ENCODE data around the gene PPP1R14D.

The PPP1R14D gene

DNA sequence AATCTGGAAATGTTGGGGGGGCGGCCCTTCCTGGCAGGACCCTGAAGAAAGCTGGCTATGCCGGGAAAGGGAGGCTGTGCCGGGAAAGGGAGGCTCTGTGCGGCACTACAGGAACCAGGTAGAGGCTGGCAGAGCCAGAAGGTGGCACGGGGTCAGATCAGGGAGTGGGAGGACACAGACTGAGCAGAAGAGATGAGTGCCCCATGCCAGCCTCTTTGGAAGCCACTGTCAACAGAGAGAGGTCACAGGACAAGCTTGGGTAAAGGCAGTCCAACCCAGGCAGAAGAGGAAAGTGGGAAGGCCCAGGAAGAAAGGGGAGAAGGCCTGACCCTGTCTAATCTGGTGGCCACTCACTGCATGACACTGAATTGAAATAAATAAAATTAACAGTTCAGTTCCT lies 57.3 kb downstream of the PPP1R14D start:
- TF ChIP-seq ZNF274 (IDR thresholded peaks at IDR 0.05; ENCODE audit: low read depth, low read length): no peak
- H3K4me3 ChIP-seq (ENCODE audit: low read length): no peak overlapping the region

DNA sequence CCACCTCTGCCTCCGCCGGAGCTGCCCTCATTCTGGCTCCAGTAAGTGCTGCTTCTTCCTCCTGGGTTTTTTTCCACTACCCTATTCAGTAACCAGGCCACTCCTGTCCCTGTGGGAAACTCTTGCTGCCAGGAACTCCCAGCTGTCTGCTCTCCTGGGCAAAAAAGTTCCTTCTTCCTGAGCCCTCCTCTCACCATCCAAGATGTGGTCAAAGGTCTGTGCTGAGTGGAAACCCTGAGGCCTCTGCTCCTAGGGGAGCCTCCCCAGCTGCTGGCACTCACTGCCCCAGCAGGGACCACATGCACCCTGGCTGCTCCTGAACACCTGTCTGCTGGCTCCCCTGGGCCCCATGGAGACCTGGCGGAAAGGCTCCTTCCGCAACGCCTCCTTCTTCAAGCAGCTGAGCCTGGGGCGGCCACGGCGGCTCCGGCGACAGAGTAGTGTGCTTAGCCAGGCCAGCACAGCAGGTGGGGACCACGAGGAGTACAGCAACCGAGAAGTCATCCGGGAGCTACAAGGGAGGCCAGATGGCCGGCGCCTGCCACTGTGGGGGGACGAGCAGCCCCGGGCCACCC lies 58.3 kb downstream of the PPP1R14D start:
- no peak for TF ChIP-seq ZNF274 (IDR thresholded peaks at IDR 0.05; ENCODE audit: low read depth, low read length)
- H3K4me3 ChIP-seq (ENCODE audit: low read length): peak overlapping the region; percentile 10; the same call in 1 of the 2 replicates

DNA sequence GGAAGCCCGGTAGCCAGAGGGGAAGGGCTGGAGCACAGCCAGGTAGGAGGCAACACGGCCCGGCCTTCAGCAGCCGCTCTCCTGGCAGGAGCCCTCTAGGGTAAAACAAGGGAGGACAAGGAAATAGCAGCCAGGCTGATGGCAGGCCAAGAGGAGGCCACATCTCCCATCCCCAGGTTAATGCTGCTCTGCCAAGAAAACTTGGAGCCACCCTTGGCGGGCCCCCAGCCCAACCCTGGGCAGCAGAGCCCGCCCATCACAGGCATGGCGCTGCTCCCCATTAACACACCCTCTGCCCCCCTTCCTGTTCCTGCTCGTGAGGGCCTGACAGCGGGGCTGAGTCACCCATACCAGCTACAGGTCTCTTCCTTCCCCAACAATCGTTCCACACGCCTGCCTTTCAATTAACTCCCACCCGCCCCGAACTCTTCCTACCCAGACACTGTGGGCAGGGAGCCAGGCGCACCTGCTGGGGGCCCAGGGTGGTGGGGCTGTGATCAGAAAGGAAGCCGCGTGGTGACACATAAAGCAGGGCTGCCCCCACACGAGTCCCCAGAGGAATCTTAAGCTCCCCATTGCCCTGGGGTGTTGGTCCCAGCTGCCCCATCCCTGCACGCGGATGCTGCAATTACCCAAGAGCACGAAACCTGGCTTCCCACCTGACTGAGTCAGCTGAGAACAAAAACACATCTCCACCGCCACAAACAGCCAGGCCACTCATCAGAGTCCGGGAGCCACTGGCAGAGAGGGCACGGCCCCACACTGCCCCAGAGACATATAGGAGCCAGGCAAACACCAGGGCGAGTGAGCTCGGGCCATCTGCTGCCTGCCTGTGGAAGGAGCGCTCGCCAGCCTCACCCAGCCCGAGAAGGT lies 59.0 kb downstream of the PPP1R14D start, which contains the start of gene C15orf62:
Gene C15orf62 (plus strand): TSS at position 707 of the 873 bp plus-strand sequence. CDS start 516 bp downstream, outside the sequence.
- TF ChIP-seq ZNF274 (IDR thresholded peaks at IDR 0.05; ENCODE audit: low read depth, low read length): no peak
- peak within 1 kb of the TSS; percentile 10; the same call in 1 of the 2 replicates for H3K4me3 ChIP-seq (ENCODE audit: low read length)

DNA sequence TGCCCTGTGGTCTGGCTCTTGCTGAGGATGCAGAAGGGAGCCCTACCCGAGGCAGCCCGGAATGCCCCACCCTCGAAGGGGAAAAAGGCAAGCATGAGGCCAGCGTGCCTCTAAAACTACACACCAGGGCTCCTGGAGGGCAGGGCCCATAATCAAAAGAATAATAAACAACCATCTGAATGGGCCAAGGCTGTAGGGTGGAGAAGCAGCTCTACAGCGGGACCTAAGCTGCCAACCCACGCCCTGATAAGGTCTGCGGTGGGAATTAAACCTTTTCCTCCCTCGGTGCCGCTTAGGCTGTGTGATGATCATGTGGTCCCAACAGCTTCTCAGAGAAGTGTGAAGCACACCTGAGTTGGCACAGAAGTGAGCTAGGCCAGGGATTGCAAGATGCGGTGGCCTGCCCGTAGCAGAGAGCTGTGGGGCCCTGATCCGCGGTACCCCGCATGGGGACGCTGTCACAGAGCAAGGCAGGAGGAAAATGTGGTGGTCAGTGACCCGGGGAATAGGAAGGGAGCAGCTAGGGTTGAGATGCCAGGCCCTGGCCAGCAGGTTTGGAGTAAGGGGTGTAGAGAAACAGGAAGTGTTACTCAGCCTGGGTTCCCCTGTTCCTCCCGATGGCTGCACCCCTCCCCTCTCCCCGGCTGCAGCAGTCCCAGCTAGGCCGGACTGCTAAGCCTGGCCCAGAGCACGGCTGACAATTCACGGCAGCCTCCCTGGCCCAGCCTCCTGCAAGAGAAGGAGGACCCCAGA lies 59.8 kb downstream of the PPP1R14D start:
- no peak overlapping the region; the same call in 1 of the 2 replicates for H3K4me3 ChIP-seq (ENCODE audit: low read length)
- no peak for TF ChIP-seq ZNF274 (IDR thresholded peaks at IDR 0.05; ENCODE audit: low read depth, low read length)

DNA sequence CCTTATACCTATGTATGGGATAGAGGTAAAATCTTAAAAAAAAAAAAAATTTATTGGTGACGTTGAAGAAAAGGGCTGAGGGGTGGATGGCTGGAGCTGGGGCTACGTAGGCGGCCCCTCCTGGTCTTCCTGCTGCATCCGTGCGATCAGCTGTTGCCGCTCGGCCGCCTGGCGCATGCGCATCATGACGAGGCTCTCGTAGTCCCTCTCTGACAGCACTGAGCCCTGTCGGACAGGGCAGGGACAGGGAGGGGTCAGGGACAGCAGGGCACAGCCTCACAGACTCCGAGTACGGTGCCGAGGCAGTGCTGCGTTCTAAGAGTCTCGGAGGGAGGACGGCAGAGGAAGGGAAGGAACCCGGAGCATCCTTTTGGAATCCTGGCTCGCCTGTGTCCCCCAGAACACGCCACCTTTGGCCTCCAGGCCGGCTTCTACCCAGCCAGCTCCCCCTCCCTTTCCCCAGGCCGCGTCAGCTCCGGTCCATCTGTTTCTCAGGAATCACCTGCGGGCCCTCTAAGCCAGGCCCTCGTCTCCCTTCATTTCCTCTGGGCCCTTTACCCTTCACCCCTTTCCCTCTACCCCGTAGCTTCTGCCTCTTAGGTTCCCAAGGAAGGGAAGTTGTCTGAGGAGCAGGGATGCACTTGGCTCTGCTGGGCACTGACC lies 60.5 kb downstream of the PPP1R14D start:
- H3K4me3 ChIP-seq (ENCODE audit: low read length): no peak overlapping the region
- no peak for TF ChIP-seq ZNF274 (IDR thresholded peaks at IDR 0.05; ENCODE audit: low read depth, low read length)

DNA sequence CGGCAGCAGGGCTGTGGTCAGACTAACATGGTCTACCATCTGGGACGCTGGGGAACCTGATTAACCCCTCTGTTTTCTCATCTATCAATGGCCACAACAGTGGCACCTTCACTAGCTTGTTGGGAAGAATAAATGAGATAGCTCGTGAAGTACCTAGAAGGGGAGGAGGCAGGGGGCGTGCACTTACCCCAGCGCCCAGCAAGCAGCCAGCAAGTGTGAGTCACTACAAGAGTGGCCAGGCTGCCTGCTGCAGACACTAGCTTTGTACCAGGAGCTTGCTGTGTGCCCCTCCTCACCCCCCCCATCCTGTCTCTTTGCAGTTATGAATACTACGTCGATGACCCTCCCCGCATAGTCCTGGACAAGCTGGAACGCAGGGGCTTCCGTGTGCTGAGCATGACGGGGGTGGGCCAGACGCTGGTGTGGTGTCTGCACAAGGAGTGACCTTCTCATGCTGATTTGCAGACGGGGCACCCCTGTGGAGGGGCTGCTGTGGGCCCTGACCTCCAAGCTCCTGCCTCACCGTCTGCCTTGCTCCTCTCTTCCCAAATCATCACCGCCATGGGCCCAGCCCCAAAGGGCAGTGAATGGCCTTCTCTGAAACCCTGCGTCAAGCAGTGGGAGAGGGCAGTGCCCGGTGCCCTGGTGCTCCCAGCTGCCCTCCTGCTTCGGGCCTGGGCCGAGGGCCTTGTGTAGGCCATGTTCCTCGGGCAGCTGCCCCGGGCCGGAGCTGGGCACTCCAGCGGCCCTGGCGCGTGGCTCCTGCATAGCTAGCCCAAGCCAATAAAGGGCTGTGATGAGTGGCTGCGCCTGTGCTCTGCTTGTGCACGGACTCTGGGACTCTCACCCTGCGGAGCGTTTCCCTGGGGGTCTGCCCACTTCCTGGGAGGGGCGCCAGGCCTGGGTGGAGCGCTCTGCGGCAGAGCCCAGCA lies 61.3 kb downstream of the PPP1R14D start:
- H3K4me3 ChIP-seq (ENCODE audit: low read length): no peak overlapping the region
- no peak for TF ChIP-seq ZNF274 (IDR thresholded peaks at IDR 0.05; ENCODE audit: low read depth, low read length)

DNA sequence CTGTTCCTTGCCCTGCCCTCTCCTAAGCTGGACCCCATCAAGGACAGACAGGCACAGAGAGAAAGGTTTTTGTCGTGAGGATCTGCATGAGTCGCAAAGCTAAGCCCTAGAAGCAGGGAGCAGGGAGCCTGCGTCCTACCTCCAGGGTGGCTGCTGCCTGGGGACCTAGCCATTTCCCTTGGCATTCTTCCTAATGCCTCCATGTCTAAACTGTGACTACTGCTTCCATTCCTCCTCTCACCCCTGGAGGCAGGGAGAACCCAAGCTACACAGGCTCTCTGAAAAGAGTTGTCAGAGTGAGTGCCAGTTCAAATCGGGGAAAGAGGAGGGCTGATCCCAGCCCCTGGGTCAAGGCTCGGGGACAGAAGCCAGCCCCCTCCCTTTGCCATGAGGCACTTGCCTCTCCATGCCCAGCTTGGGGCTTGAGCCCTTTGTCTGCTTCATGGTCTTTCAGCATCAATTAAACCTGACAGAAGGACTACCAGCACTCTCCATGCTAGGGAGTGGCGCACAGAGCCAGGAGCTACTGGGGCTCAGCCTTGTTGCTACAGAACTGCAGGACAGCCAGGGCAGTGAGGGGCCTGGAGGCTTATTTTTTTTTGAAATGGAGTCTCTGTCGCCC lies 62.2 kb downstream of the PPP1R14D start:
- no peak overlapping the region for H3K4me3 ChIP-seq (ENCODE audit: low read length)
- TF ChIP-seq ZNF274 (IDR thresholded peaks at IDR 0.05; ENCODE audit: low read depth, low read length): no peak
